ENCODE measurements around the gene KIFAP3.
"Not testable (repeated sequence)": the region's sequence is repeated elsewhere in the genome, so short reads cannot be mapped to it uniquely, and the experiment has no call there.

Gene KIFAP3

GRCh38 chr1:170061676-170062075 is 12.8 kb downstream of the KIFAP3 start:
- DNase-seq: not testable (repeated sequence)

- DNase-seq: not testable (repeated sequence)
Measured at GRCh38 chr1:170060015-170060520, 14.4 kb downstream of the KIFAP3 start.

- no peak for DNase-seq
Measured at GRCh38 chr1:170049176-170049800, 25.2 kb downstream of the KIFAP3 start.

- DNase-seq: no peak
Measured at GRCh38 chr1:170048515-170048914, 26.0 kb downstream of the KIFAP3 start.

GRCh38 chr1:170044187-170044586 is 30.3 kb downstream of the KIFAP3 start:
- no peak for DNase-seq

GRCh38 chr1:170041423-170042192 is 32.9 kb downstream of the KIFAP3 start:
- no peak for DNase-seq

GRCh38 chr1:170032531-170033280 is 41.8 kb downstream of the KIFAP3 start:
- DNase-seq: no peak

- DNase-seq: no peak
Measured at GRCh38 chr1:170030212-170030611, 44.3 kb downstream of the KIFAP3 start.

GRCh38 chr1:170027760-170028159 is 46.7 kb downstream of the KIFAP3 start:
- DNase-seq: no peak

- no peak for DNase-seq
Measured at GRCh38 chr1:170020859-170021258, 53.6 kb downstream of the KIFAP3 start.

GRCh38 chr1:170017478-170017877 is 57.0 kb downstream of the KIFAP3 start:
- DNase-seq: no peak

GRCh38 chr1:170012920-170013319 is 61.6 kb downstream of the KIFAP3 start:
- DNase-seq: no peak

- DNase-seq: no peak
Measured at GRCh38 chr1:170010443-170010842, 64.1 kb downstream of the KIFAP3 start.

- no peak for DNase-seq
Measured at GRCh38 chr1:170009551-170009950, 64.9 kb downstream of the KIFAP3 start.

- not testable (repeated sequence) for DNase-seq
Measured at GRCh38 chr1:170008745-170009144, 65.8 kb downstream of the KIFAP3 start.

- not testable (repeated sequence) for DNase-seq
Measured at GRCh38 chr1:170003270-170003835, 71.1 kb downstream of the KIFAP3 start.

GRCh38 chr1:170001266-170001665 is 73.2 kb downstream of the KIFAP3 start:
- no peak for DNase-seq

GRCh38 chr1:169999761-170000160 is 74.7 kb downstream of the KIFAP3 start:
- DNase-seq: no peak

- DNase-seq: no peak
Measured at GRCh38 chr1:169999331-169999741, 75.2 kb downstream of the KIFAP3 start.

- DNase-seq: no peak
Measured at GRCh38 chr1:169995993-169996392, 78.5 kb downstream of the KIFAP3 start.

- no peak for DNase-seq
Measured at GRCh38 chr1:169989246-169989645, 85.2 kb downstream of the KIFAP3 start.

- DNase-seq: no peak
Measured at GRCh38 chr1:169985757-169986156, 88.7 kb downstream of the KIFAP3 start.

- DNase-seq: no peak
Measured at GRCh38 chr1:169974067-169974466, 100.4 kb downstream of the KIFAP3 start.
